Osteoblast (primary cell): Measurements from ENCODE around the gene DOCK10. TPM values are rescaled to one million over a fixed set of nuclear protein-coding genes. Genes with fewer than 3 reads are reported as not detected.

Experiments used
- DNase-seq: peaks from one replicate; pipeline ENCODE4 v3.0.0; 2011; ENCODE audit warnings: low spot score, mixed read lengths; ENCODE audit not compliant: insufficient read length; ENCODE audit errors: missing footprints
- H2AFZ ChIP-seq: 2 replicates; pipeline ENCODE4 v1.6.0; 2011; ENCODE audit warnings: mild to moderate bottlenecking, low read length
- H3K27ac ChIP-seq: 2 replicates; pipeline ENCODE4 v1.5.1; 2011; ENCODE audit warnings: mild to moderate bottlenecking, low read depth, low read length, moderate library complexity
- H3K27me3 ChIP-seq: 2 replicates; pipeline ENCODE4 v1.6.0; 2012; ENCODE audit warnings: mild to moderate bottlenecking, control low read depth, inconsistent platforms, low read length, moderate library complexity; ENCODE audit not compliant: insufficient read depth
- H3K36me3 ChIP-seq: 2 replicates; pipeline ENCODE4 v1.5.1; 2011; ENCODE audit warnings: mild to moderate bottlenecking, low read length, control low read depth, moderate library complexity; ENCODE audit not compliant: insufficient read depth
- H3K4me1 ChIP-seq: 2 replicates; pipeline ENCODE4 v1.5.1; 2011; ENCODE audit warnings: mild to moderate bottlenecking, low read length, control low read depth, moderate library complexity; ENCODE audit not compliant: insufficient read depth
- H3K4me2 ChIP-seq: 2 replicates; pipeline ENCODE4 v1.6.0; 2011; ENCODE audit warnings: mild to moderate bottlenecking, low read length; ENCODE audit not compliant: insufficient read depth
- H3K4me3 ChIP-seq: fragments of 200-600 bp; sonication (generic); 3 replicates; pipeline ENCODE4 v1.5.1; 2012; ENCODE audit warnings: mild to moderate bottlenecking, low read length, inconsistent platforms; ENCODE audit not compliant: insufficient read depth
- H3K79me2 ChIP-seq: 2 replicates; pipeline ENCODE4 v1.6.0; 2012; ENCODE audit warnings: mild to moderate bottlenecking, low read length, control low read depth, inconsistent platforms; ENCODE audit not compliant: insufficient read depth
- H3K9me3 ChIP-seq: 2 replicates; pipeline ENCODE4 v1.5.1; 2011; ENCODE audit warnings: low read depth, low read length, control low read depth
- H4K20me1 ChIP-seq: 2 replicates; pipeline ENCODE4 v1.6.0; 2012; ENCODE audit warnings: mild to moderate bottlenecking, low read length, control low read depth; ENCODE audit not compliant: insufficient read depth
- total RNA-seq: library from RNA; depleted of rRNA; stranded (reverse); fragments of >200 nt; gene quantifications from 2 replicates; pipeline ENCODE4 v1.2.3, GENCODE V29; 2012
- TF ChIP-seq, protein P1 (sequence below): IDR thresholded peaks from 2 replicates; pipeline ENCODE4 v1.5.1; 2011; ENCODE audit warnings: mild to moderate bottlenecking, low read depth, low read length, moderate library complexity; ENCODE audit errors: extremely low read depth

DOCK10 gene
- total RNA-seq, 1 donor, result 33.3 TPM

DNA sequence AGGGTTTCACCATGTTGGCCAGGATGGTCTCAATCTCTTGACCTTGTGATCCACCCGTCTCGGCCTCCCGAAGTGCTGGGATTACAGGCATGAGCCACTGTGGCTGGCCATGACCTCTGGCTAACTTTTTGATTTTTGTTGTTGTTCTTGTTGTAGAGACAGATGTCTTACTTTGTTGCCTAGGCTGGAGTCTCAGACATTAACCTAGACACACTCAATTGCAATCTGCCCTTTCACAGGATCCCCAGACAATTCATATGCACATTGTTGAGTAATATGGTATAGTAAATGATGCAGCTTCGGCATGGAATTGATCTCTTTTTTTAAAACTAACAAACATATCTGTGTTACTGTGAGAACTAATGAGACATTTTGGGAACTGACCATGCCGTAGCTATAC is 195.6 kb downstream of the DOCK10 start:
- no peaks in the 10 kb centered on the region for H3K27me3 ChIP-seq
- no peaks in the 10 kb centered on the region for H3K79me2 ChIP-seq
- no peak overlapping the region for H2AFZ ChIP-seq
- no peak for DNase-seq
- TF ChIP-seq, protein P1, sequence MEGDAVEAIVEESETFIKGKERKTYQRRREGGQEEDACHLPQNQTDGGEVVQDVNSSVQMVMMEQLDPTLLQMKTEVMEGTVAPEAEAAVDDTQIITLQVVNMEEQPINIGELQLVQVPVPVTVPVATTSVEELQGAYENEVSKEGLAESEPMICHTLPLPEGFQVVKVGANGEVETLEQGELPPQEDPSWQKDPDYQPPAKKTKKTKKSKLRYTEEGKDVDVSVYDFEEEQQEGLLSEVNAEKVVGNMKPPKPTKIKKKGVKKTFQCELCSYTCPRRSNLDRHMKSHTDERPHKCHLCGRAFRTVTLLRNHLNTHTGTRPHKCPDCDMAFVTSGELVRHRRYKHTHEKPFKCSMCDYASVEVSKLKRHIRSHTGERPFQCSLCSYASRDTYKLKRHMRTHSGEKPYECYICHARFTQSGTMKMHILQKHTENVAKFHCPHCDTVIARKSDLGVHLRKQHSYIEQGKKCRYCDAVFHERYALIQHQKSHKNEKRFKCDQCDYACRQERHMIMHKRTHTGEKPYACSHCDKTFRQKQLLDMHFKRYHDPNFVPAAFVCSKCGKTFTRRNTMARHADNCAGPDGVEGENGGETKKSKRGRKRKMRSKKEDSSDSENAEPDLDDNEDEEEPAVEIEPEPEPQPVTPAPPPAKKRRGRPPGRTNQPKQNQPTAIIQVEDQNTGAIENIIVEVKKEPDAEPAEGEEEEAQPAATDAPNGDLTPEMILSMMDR, result no peak
- peaks cover 22% of the 10 kb centered on the region for H3K4me1 ChIP-seq
- no peak overlapping the region for H3K4me3 ChIP-seq
- H3K4me2 ChIP-seq, result no peak overlapping the region
- no peak overlapping the region for H3K27ac ChIP-seq
- peaks cover 84% of the 10 kb centered on the region for H3K36me3 ChIP-seq
- no peaks in the 10 kb centered on the region for H3K9me3 ChIP-seq
- H4K20me1 ChIP-seq, result no peaks in the 10 kb centered on the region

DNA sequence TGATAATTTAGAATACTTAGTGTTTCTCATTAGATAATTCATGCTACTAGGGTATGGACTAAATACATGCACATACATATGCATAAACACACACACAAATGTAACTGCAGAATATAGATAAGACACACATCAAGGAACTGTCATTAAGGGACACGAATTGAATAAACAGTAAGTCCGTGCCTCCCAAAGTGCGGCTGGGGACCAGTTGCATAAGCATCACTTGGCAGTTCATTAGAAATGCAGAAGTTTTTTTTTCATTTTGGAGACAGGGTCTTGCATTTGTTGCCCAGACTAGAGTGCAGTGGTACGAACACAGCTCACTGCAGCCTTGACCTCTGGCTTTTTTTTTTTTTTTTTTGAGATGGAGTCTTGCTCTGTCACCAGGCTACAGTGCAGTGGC is 196.1 kb downstream of the DOCK10 start:
- TF ChIP-seq, protein P1, result no peak

DNA sequence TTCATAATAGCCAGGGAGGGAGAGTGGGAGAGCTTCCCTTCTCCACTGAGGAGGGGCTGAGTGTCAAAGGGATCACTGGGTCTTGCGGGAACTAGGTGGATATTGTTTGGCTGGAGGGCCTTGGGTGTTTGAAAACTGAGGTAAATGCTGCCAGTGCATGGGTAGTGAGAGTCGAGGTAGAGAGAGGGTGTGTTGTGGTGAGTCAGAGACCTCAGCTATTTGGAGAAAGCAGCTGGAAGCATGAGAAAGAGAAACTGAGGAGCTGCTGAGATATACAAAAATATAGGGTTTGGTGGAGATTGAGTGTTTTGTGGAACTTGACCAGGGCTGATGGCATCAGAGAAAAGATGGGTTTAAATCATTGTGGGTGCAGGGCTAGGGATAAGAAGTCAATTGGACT is 199.1 kb downstream of the DOCK10 start:
- Histone ChIP-seq H3K27ac (no peak overlapping the region), H4K20me1 (no peaks in the 10 kb centered on the region), H2AFZ (no peak overlapping the region), H3K79me2 (no peaks in the 10 kb centered on the region), H3K9me3 (no peaks in the 10 kb centered on the region), H3K4me1 (peaks cover 11% of the 10 kb centered on the region), H3K4me3 (no peak overlapping the region), H3K27me3 (no peaks in the 10 kb centered on the region), H3K36me3 (peaks cover 82% of the 10 kb centered on the region), H3K4me2 (no peak overlapping the region)
- DNase-seq, result no peak
- TF ChIP-seq, protein P1, result no peak

More for the DNA sequence above, 196.1 kb downstream of the DOCK10 start:
- Histone ChIP-seq H3K4me3 (no peak overlapping the region), H3K27me3 (no peaks in the 10 kb centered on the region), H3K36me3 (peaks cover 84% of the 10 kb centered on the region), H3K27ac (no peak overlapping the region), H2AFZ (no peak overlapping the region), H3K4me1 (peaks cover 22% of the 10 kb centered on the region), H3K9me3 (no peaks in the 10 kb centered on the region), H3K4me2 (no peak overlapping the region), H3K79me2 (no peaks in the 10 kb centered on the region), H4K20me1 (no peaks in the 10 kb centered on the region)
- DNase-seq, result no peak

DNA sequence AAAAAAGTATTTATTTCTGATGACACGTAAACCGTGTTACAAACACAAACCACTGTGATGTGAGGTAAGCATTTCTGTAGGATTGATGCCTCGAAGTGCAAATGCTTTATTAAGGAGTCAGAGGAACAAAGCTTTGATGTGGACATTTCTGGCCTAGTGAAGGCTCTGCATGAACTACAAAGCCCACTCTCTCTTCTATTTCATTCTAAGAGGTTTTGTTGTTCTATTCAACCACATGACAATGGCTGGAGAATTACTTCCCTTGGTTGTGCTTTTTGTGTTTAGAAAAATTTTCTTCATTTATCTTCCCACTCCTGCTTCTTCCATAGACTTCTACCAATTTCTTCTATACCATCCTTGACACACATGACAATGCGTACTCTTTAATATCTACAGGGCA is 200.4 kb downstream of the DOCK10 start:
- Histone ChIP-seq H3K4me3 (no peak overlapping the region), H3K27me3 (no peaks in the 10 kb centered on the region), H3K79me2 (no peaks in the 10 kb centered on the region), H4K20me1 (no peaks in the 10 kb centered on the region), H2AFZ (no peak overlapping the region), H3K36me3 (peaks cover 72% of the 10 kb centered on the region), H3K4me2 (no peak overlapping the region), H3K9me3 (no peaks in the 10 kb centered on the region), H3K27ac (no peak overlapping the region), H3K4me1 (peaks cover 23% of the 10 kb centered on the region)
- no peak for DNase-seq
- TF ChIP-seq, protein P1, result no peak
